ENCODE measurements around the gene VAV2. TPM values are rescaled to one million over a fixed set of nuclear protein-coding genes. Genes with fewer than 3 reads are reported as not detected.

The VAV2 gene
- total RNA-seq, 1 donor from 2014 or later: 34.6 TPM

GRCh38 chr9:133880136-133880535 is 112.0 kb downstream of the VAV2 start:
- no peak overlapping the region for H3K27ac ChIP-seq
- no peak for DNase-seq
- no peak for TF ChIP-seq CTCF (IDR thresholded peaks at IDR 0.05)
- no peak for ATAC-seq
- H3K4me3 ChIP-seq: no peak overlapping the region
- intact Hi-C loops (cut with DNase I): no loop called here
- no peaks in the 10 kb centered on the region for H3K4me1 ChIP-seq
- H3K27me3 ChIP-seq: no peaks in the 10 kb centered on the region
- H3K9me3 ChIP-seq: no peaks in the 10 kb centered on the region
- no peaks in the 10 kb centered on the region for H3K36me3 ChIP-seq

DNA sequence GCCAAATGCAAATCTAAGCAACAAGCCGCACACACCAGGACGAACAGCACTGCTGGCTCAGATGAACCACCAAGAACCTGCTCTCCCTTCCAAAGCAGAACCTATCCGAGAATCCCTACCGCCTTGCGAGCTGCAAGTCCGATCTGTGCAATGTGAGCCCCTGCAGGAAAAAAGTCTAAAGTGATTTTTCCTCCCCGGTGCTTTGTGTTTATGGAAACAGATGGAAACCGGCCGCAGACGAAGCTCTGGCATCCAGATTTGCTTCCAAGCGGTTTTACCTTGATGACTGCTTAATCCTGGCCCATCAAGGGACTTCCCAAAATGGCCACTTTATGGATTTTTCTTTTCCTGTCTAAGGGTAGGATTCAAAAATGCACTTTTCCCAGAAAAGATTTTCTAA is 112.5 kb downstream of the VAV2 start:
- intact Hi-C loops (cut with DNase I): no loop called here
- no peak for ATAC-seq
- no peak for TF ChIP-seq CTCF (IDR thresholded peaks at IDR 0.05)

GRCh38 chr9:133878402-133878801 is 113.7 kb downstream of the VAV2 start:
- H3K9me3 ChIP-seq: no peaks in the 10 kb centered on the region
- no peak overlapping the region for H3K4me3 ChIP-seq
- no peaks in the 10 kb centered on the region for H3K36me3 ChIP-seq
- ATAC-seq: no peak
- H3K4me1 ChIP-seq: peaks cover 4% of the 10 kb centered on the region
- H3K27me3 ChIP-seq: no peaks in the 10 kb centered on the region
- no peak overlapping the region for H3K27ac ChIP-seq
- TF ChIP-seq CTCF (IDR thresholded peaks at IDR 0.05): no peak
- no peak for DNase-seq
- intact Hi-C loops (cut with DNase I): no loop called here

More for the DNA sequence above, 112.5 kb downstream of the VAV2 start:
- no peak overlapping the region for H3K4me3 ChIP-seq
- H3K9me3 ChIP-seq: no peaks in the 10 kb centered on the region
- no peak for DNase-seq
- H3K36me3 ChIP-seq: no peaks in the 10 kb centered on the region
- no peaks in the 10 kb centered on the region for H3K27me3 ChIP-seq
- H3K27ac ChIP-seq: no peak overlapping the region
- no peaks in the 10 kb centered on the region for H3K4me1 ChIP-seq

- Histone ChIP-seq H3K36me3 (no peaks in the 10 kb centered on the region), H3K27ac (no peak overlapping the region), H3K4me3 (no peak overlapping the region), H3K4me1 (peaks cover 7% of the 10 kb centered on the region), H3K9me3 (no peaks in the 10 kb centered on the region), H3K27me3 (no peaks in the 10 kb centered on the region)
- intact Hi-C loops (cut with DNase I): no loop called here
- ATAC-seq (no peak), DNase-seq (no peak)
- no peak for TF ChIP-seq CTCF (IDR thresholded peaks at IDR 0.05)
Measured at GRCh38 chr9:133877967-133878366, 114.2 kb downstream of the VAV2 start.

DNA sequence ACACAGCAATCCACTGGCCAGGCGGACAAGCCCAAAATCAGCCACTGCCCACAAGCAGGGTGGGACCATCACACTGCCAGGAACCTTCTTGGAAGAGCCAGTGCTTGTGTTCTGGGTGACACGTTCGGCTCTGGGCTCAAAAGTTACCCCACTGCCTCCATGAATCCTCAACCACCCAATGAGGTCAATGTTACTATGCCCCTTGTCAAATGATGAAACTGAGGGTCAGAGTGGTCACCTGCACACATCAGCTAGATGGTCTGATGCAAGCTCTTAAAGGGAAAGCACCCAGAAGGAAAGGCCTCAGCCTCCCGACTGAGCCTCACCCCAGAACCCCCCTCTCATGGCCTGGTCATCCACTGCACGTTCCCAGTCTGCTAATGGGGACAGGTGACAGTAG is 114.8 kb downstream of the VAV2 start:
- no peak for TF ChIP-seq CTCF (IDR thresholded peaks at IDR 0.05)
- DNase-seq (no peak), ATAC-seq (no peak)
- H3K27ac ChIP-seq: no peak overlapping the region
- no peaks in the 10 kb centered on the region for H3K36me3 ChIP-seq
- H3K4me3 ChIP-seq: no peak overlapping the region
- no peaks in the 10 kb centered on the region for H3K9me3 ChIP-seq
- intact Hi-C loops (cut with DNase I): no loop called here
- H3K4me1 ChIP-seq: peaks cover 7% of the 10 kb centered on the region
- H3K27me3 ChIP-seq: no peaks in the 10 kb centered on the region

DNA sequence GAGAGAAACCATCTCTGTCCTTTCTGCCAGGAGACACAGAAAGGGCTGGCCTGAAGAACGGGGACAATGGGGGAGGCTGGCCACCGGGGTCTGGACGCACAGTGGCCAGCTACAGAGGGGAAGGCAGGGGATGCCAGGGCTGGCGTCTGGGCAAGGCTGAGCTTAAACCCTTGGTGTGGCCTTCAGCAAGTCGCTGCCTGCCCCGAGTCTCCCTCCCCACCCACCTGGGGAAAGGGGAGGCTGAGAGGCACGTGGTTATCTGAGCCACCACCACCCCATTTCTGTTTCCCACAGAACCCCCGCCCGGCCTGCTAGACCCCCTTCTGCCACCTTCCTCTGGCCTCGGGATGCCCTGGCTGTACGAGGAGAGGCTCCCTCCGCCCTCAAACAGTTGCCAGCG is 115.3 kb downstream of the VAV2 start:
- Histone ChIP-seq H3K9me3 (no peaks in the 10 kb centered on the region), H3K27me3 (no peaks in the 10 kb centered on the region), H3K4me1 (peaks cover 7% of the 10 kb centered on the region), H3K36me3 (no peaks in the 10 kb centered on the region), H3K27ac (no peak overlapping the region), H3K4me3 (no peak overlapping the region)
- TF ChIP-seq CTCF (IDR thresholded peaks at IDR 0.05): no peak
- DNase-seq: no peak
- intact Hi-C loops (cut with DNase I): no loop called here
- no peak for ATAC-seq
